GM21786 (cell line): Measurements from ENCODE around the gene NUDT21.
"Not testable (repeated sequence)": the region's sequence is repeated elsewhere in the genome, so short reads cannot be mapped to it uniquely, and the experiment has no call there.

ENCODE experiments used
- ATAC-seq: cut with Tn5 transposase; IDR thresholded peaks from one replicate; pipeline ENCODE4 v1.9.1; 2021; ENCODE audit not compliant: unreplicated experiment

Gene NUDT21

GRCh38 chr16:56450986-56451752 is at the start of gene NUDT21, which contains the start of gene OGFOD1:
NUDT21 (minus strand) TSS chr16:56451332; CDS start chr16:56451202, 130 bp downstream.
OGFOD1 (plus strand) TSS chr16:56451554; CDS start chr16:56451613, 59 bp downstream.
- ATAC-seq = peak; percentile 97

GRCh38 chr16:56493815-56494214 is 42.7 kb upstream of the NUDT21 start:
- no peak for ATAC-seq

- no peak for ATAC-seq
Observed at GRCh38 chr16:56493126-56493525, 42.0 kb upstream of the NUDT21 start.

- ATAC-seq = no peak
Observed at GRCh38 chr16:56491657-56492261, 40.6 kb upstream of the NUDT21 start.

- ATAC-seq = not testable (repeated sequence)
Observed at GRCh38 chr16:56488868-56489267, 37.7 kb upstream of the NUDT21 start.

GRCh38 chr16:56488035-56488434 is 36.9 kb upstream of the NUDT21 start:
- no peak for ATAC-seq

GRCh38 chr16:56483394-56483793 is 32.3 kb upstream of the NUDT21 start:
- no peak for ATAC-seq

GRCh38 chr16:56482683-56483236 is 31.6 kb upstream of the NUDT21 start:
- no peak for ATAC-seq

GRCh38 chr16:56481468-56482122 is 30.5 kb upstream of the NUDT21 start:
- no peak for ATAC-seq

- no peak for ATAC-seq
Observed at GRCh38 chr16:56480776-56481467, 29.8 kb upstream of the NUDT21 start.

- ATAC-seq = no peak
Observed at GRCh38 chr16:56479469-56479868, 28.3 kb upstream of the NUDT21 start.

- ATAC-seq = no peak
Observed at GRCh38 chr16:56478281-56479049, 27.3 kb upstream of the NUDT21 start.

GRCh38 chr16:56477096-56477878 is 26.2 kb upstream of the NUDT21 start:
- ATAC-seq = no peak

- ATAC-seq = no peak
Observed at GRCh38 chr16:56475201-56475600, 24.1 kb upstream of the NUDT21 start.

GRCh38 chr16:56470666-56471065 is 19.5 kb upstream of the NUDT21 start:
- no peak for ATAC-seq

- ATAC-seq = no peak
Observed at GRCh38 chr16:56470232-56470631, 19.1 kb upstream of the NUDT21 start.

- no peak for ATAC-seq
Observed at GRCh38 chr16:56469748-56470147, 18.6 kb upstream of the NUDT21 start.

GRCh38 chr16:56468800-56469199 is 17.7 kb upstream of the NUDT21 start:
- ATAC-seq = no peak

- ATAC-seq = no peak
Observed at GRCh38 chr16:56466344-56466743, 15.2 kb upstream of the NUDT21 start.
